H9 (cell line): ENCODE results near the gene FOLR2. TPM values are rescaled to one million over a fixed set of nuclear protein-coding genes. Genes with fewer than 3 reads are reported as not detected.

Experiments used
- DNase-seq: peaks from one replicate; pipeline ENCODE4 v3.0.0-alpha.2; 2017
- H2AFZ ChIP-seq: one replicate; pipeline ENCODE4 v1.6.1; 2013; ENCODE audit warnings: mild to moderate bottlenecking, low read length, control low read depth, moderate library complexity
- H2AK5ac ChIP-seq: 2 replicates; pipeline ENCODE4 v1.6.1; 2013; ENCODE audit warnings: low read length, control low read depth, mixed read lengths; ENCODE audit not compliant: insufficient read length
- H2BK120ac ChIP-seq: one replicate; pipeline ENCODE4 v1.6.1; 2013; ENCODE audit warnings: low read depth, mild to moderate bottlenecking, low read length, control low read depth, inconsistent platforms; ENCODE audit not compliant: poor library complexity, severe bottlenecking
- H2BK12ac ChIP-seq: 2 replicates; pipeline ENCODE4 v1.6.1; 2013; ENCODE audit warnings: low read length, control low read depth, mixed read lengths, low read depth; ENCODE audit not compliant: insufficient read length
- H2BK15ac ChIP-seq: 2 replicates; pipeline ENCODE4 v1.6.1; 2013; ENCODE audit warnings: low read depth, low read length, control low read depth
- H2BK20ac ChIP-seq: one replicate; pipeline ENCODE4 v1.6.1; 2013; ENCODE audit warnings: low read depth, mild to moderate bottlenecking, low read length, control low read depth, inconsistent platforms; ENCODE audit not compliant: poor library complexity, severe bottlenecking
- H2BK5ac ChIP-seq: 2 replicates; pipeline ENCODE4 v1.6.1; 2013; ENCODE audit warnings: low read length, control low read depth, mixed read lengths; ENCODE audit not compliant: insufficient read length
- H3K14ac ChIP-seq: 2 replicates; pipeline ENCODE4 v1.6.1; 2013; ENCODE audit warnings: low read length, control low read depth; ENCODE audit not compliant: insufficient read depth
- H3K18ac ChIP-seq: 2 replicates; pipeline ENCODE4 v1.6.1; 2013; ENCODE audit warnings: low read depth, mild to moderate bottlenecking, mixed read lengths, low read length, control low read depth; ENCODE audit not compliant: insufficient read length
- H3K23ac ChIP-seq: 2 replicates; pipeline ENCODE4 v1.6.1; 2013; ENCODE audit warnings: low read length, control low read depth, mixed read lengths, low read depth; ENCODE audit not compliant: insufficient read length
- H3K23me2 ChIP-seq: 2 replicates; pipeline ENCODE4 v1.6.1; 2013; ENCODE audit warnings: low read depth, mild to moderate bottlenecking, mixed read lengths, low read length, control low read depth; ENCODE audit not compliant: insufficient read length, poor library complexity, severe bottlenecking
- H3K27ac ChIP-seq: 2 replicates; pipeline ENCODE4 v1.5.1; 2013; ENCODE audit warnings: low read length, control low read depth, mixed read lengths, low read depth; ENCODE audit not compliant: insufficient read length
- H3K27me3 ChIP-seq: 2 replicates; pipeline ENCODE4 v1.6.1; 2013; ENCODE audit warnings: low read length, control low read depth, inconsistent platforms; ENCODE audit not compliant: insufficient read depth
- H3K4ac ChIP-seq: 2 replicates; pipeline ENCODE4 v1.6.1; 2013; ENCODE audit warnings: low read depth, mild to moderate bottlenecking, control low read depth, inconsistent platforms, low read length, moderate library complexity
- H3K4me1 ChIP-seq: 2 replicates; pipeline ENCODE4 v1.6.1; 2013; ENCODE audit warnings: low read length, control low read depth, inconsistent platforms; ENCODE audit not compliant: insufficient read depth
- H3K4me2 ChIP-seq: 2 replicates; pipeline ENCODE4 v1.6.1; 2013; ENCODE audit warnings: low read length, control low read depth, mixed read lengths; ENCODE audit not compliant: insufficient read length, insufficient read depth
- H3K56ac ChIP-seq: 2 replicates; pipeline ENCODE4 v1.6.1; 2013; ENCODE audit warnings: low read depth, mild to moderate bottlenecking, mixed read lengths, low read length, control low read depth; ENCODE audit not compliant: insufficient read length
- H3K79me1 ChIP-seq: 2 replicates; pipeline ENCODE4 v1.6.1; 2013; ENCODE audit warnings: low read depth, mild to moderate bottlenecking, moderate library complexity, low read length, control low read depth, inconsistent platforms; ENCODE audit not compliant: insufficient read depth, poor library complexity, severe bottlenecking
- H3K79me2 ChIP-seq: 2 replicates; pipeline ENCODE4 v1.6.1; 2013; ENCODE audit warnings: low read length, control low read depth, inconsistent platforms; ENCODE audit not compliant: insufficient read depth
- H3K9ac ChIP-seq: 2 replicates; pipeline ENCODE4 v1.6.1; 2013; ENCODE audit warnings: low read length, control low read depth, mixed read lengths; ENCODE audit not compliant: insufficient read length; ENCODE audit errors: extremely low read depth
- H3K9me3 ChIP-seq: one replicate; pipeline ENCODE4 v1.6.1; 2013; ENCODE audit warnings: low read depth, low read length, inconsistent platforms; ENCODE audit not compliant: control insufficient read depth
- H3T11ph ChIP-seq: one replicate; pipeline ENCODE4 v1.6.1; 2013; ENCODE audit warnings: mild to moderate bottlenecking, low read length, control low read depth, inconsistent platforms
- H4K20me1 ChIP-seq: one replicate; pipeline ENCODE4 v1.6.1; 2013; ENCODE audit not compliant: control insufficient read depth, insufficient read length, insufficient read depth
- H4K5ac ChIP-seq: 2 replicates; pipeline ENCODE4 v1.6.1; 2013; ENCODE audit warnings: low read depth, mild to moderate bottlenecking, mixed read lengths, low read length, control low read depth; ENCODE audit not compliant: insufficient read length
- H4K8ac ChIP-seq: replicated peaks from 2 replicates; pipeline ENCODE4 v1.6.1; 2013; ENCODE audit warnings: low read length, control low read depth, mixed read lengths, low read depth; ENCODE audit not compliant: insufficient read length
- H4K91ac ChIP-seq: 2 replicates; pipeline ENCODE4 v1.6.1; 2013; ENCODE audit warnings: low read depth, mild to moderate bottlenecking, moderate library complexity, mixed read lengths, low read length, control low read depth; ENCODE audit not compliant: insufficient read length
- H3K27ac Mint-ChIP-seq, 3 experiments: 2 replicates in 2 of 3; 3 replicates in 1 of 3; pipeline ENCODE4 v1.8.0; 2020 to 2021; ENCODE audit warnings: mixed read lengths in 3 of 3, mild to moderate bottlenecking in 1 of 3, moderate library complexity in 1 of 3
- H3K27me3 Mint-ChIP-seq: 2 replicates; pipeline ENCODE4 v1.8.0; 2021; ENCODE audit warnings: low read depth, mild to moderate bottlenecking, moderate library complexity, mixed read lengths
- H3K36me3 Mint-ChIP-seq, 3 experiments: 2 replicates in 2 of 3; 3 replicates in 1 of 3; pipeline ENCODE4 v1.8.0; 2020 to 2021; ENCODE audit warnings: low read depth in 3 of 3, mixed read lengths in 3 of 3; ENCODE audit not compliant: insufficient read depth in 1 of 3
- H3K4me1 Mint-ChIP-seq, 2 experiments: 2 replicates each; pipeline ENCODE4 v1.8.0; 2020; ENCODE audit warnings: mixed read lengths in 2 of 2
- H3K4me3 Mint-ChIP-seq, 2 experiments: 2 replicates in 1 of 2; 3 replicates in 1 of 2; pipeline ENCODE4 v1.8.0; 2020 to 2021; ENCODE audit warnings: mild to moderate bottlenecking in 2 of 2, mixed read lengths in 2 of 2, moderate library complexity in 1 of 2
- H3K9me3 Mint-ChIP-seq, 2 experiments: 2 replicates in 1 of 2; 3 replicates in 1 of 2; pipeline ENCODE4 v1.8.0; 2020; ENCODE audit warnings: mild to moderate bottlenecking in 2 of 2, mixed read lengths in 2 of 2, moderate library complexity in 1 of 2
- CTCF ChIP-seq: fragments of 200-600 bp; sonication (generic); conservative IDR thresholded peaks from 3 replicates; pipeline ENCODE4 v1.8.0; 2021; ENCODE audit warnings: antibody characterized with exemption, mild to moderate bottlenecking
- WGBS: extraction: QIAGEN DNeasy Blood & Tissue Kit; methylation state at CpG from one replicate; pipeline ENCODE4 v1.1.7; 2013; ENCODE audit warnings: missing lambda C conversion rate, low lambda C conversion rate, mixed read lengths; ENCODE audit not compliant: insufficient read length; ENCODE audit errors: extremely low coverage; 5-methylcytosine and 5-hydroxymethylcytosine counted together
- total RNA-seq: library from RNA; stranded (reverse); gene quantifications from 2 replicates; pipeline ENCODE4 v1.2.1, GENCODE V29; 2021

The FOLR2 gene
- total RNA-seq, 1 experiment from 2014 or later = not detected

GRCh38 chr11:72243173-72244059 is 26.8 kb downstream of the FOLR2 start:
- Histone ChIP-seq H2BK120ac (no peak overlapping the region), H3K27ac (no peak overlapping the region), H3K9ac (no peak overlapping the region), H3K18ac (no peak overlapping the region), H3K4me2 (no peak overlapping the region), H3K27me3 (peaks cover 80% of the 10 kb centered on the region), H3K79me2 (no peaks in the 10 kb centered on the region), H3K23me2 (peaks cover 29% of the 10 kb centered on the region), H3K23ac (no peak overlapping the region), H2AFZ (no peak overlapping the region), H3K14ac (no peak overlapping the region), H3K4me1 (peaks cover 6% of the 10 kb centered on the region; the same call in 1 of the 2 replicates), H4K20me1 (peaks cover 2% of the 10 kb centered on the region), H2BK15ac (no peak overlapping the region), H4K5ac (no peak overlapping the region), H2BK5ac (no peak overlapping the region), H2BK20ac (no peak overlapping the region), H4K91ac (no peak overlapping the region), H2AK5ac (no peak overlapping the region), H2BK12ac (no peak overlapping the region), H4K8ac (no peak overlapping the region), H3K56ac (no peak overlapping the region), H3K4ac (no peak overlapping the region), H3T11ph (no peak overlapping the region), H3K9me3 (no peaks in the 10 kb centered on the region), H3K79me1 (no peaks in the 10 kb centered on the region)
- no peak for TF ChIP-seq CTCF
- Mint-ChIP-seq H3K4me3 (peak overlapping the region; percentile 59 to 77), H3K36me3 (peaks cover 0 to 5% (median 4%) of the 10 kb centered on the region in 3 experiments; a peak in 4 of 7 replicates), H3K27ac (peak overlapping the region in 1 of 3 experiments; percentile 3; a peak in 1 of 7 replicates), H3K4me1 (peaks cover 26 to 43% of the 10 kb centered on the region in 2 experiments), H3K27me3 (peaks cover 42% of the 10 kb centered on the region), H3K9me3 (peaks cover 0 to 6% of the 10 kb centered on the region in 2 experiments; a peak in 3 of 5 replicates)
- peak; percentile 26 for DNase-seq
- no CpG with 5 or more reads among the region's 58 CpGs for WGBS
